CD14-positive monocyte (primary cell): Measurements from ENCODE around the gene XIRP1. TPM values are rescaled to one million over a fixed set of nuclear protein-coding genes. Genes with fewer than 3 reads are reported as not detected.

ENCODE experiments used
- DNase-seq, 3 donors: peaks; one replicate each; pipeline ENCODE4 v3.0.0-alpha.2; 2011 to 2022
- H2AFZ ChIP-seq: 2 replicates; pipeline ENCODE4 v1.6.0; 2012; ENCODE audit warnings: mild to moderate bottlenecking, low read depth, low read length, inconsistent platforms; ENCODE audit not compliant: insufficient read depth, poor library complexity, severe bottlenecking
- H3K27ac ChIP-seq, 2 donors: 1 replicate in 1 of 2; 2 replicates in 1 of 2; pipeline ENCODE4 v1.5.1; 2012 to 2013; ENCODE audit warnings: low read length in 2 of 2, control low read depth in 1 of 2, inconsistent platforms in 1 of 2, low read depth in 1 of 2, mild to moderate bottlenecking in 1 of 2
- H3K27me3 ChIP-seq, 2 donors: one replicate each; pipeline versions ENCODE4 v1.6.0 to v1.6.1; 2011 to 2013; ENCODE audit warnings: low read length in 2 of 2; ENCODE audit not compliant: control insufficient read depth in 2 of 2, insufficient read depth in 2 of 2
- H3K36me3 ChIP-seq, 2 donors: replicated peaks in 1 of 2; 1 replicate in 1 of 2; 2 replicates in 1 of 2; pipeline versions ENCODE4 v1.5.1 to v1.6.1; 2012 to 2013; ENCODE audit warnings: low read length in 2 of 2, control low read depth in 1 of 2, inconsistent platforms in 1 of 2, mild to moderate bottlenecking in 1 of 2; ENCODE audit not compliant: insufficient read depth in 2 of 2, control insufficient read depth in 1 of 2
- H3K4me1 ChIP-seq, 2 donors: 1 replicate in 1 of 2; 2 replicates in 1 of 2; pipeline versions ENCODE4 v1.5.1 to v1.6.1; 2012 to 2013; ENCODE audit warnings: low read length in 2 of 2, control low read depth in 1 of 2, inconsistent platforms in 1 of 2, mild to moderate bottlenecking in 1 of 2, moderate library complexity in 1 of 2; ENCODE audit not compliant: insufficient read depth in 2 of 2, control insufficient read depth in 1 of 2
- H3K4me2 ChIP-seq: replicated peaks from 2 replicates; pipeline ENCODE3; 2012; ENCODE audit warnings: low read length, moderate library complexity, mild to moderate bottlenecking; ENCODE audit not compliant: poor library complexity, severe bottlenecking; ENCODE audit errors: extremely low read depth
- H3K4me3 ChIP-seq, 3 experiments: fragments of 200-600 bp in 1 of 3; sonication (generic) in 1 of 3; replicated peaks in 1 of 3; 1 replicate in 2 of 3; 2 replicates in 1 of 3; pipeline ENCODE4 v1.5.1; 2011 to 2013; ENCODE audit warnings: low read length in 3 of 3, mild to moderate bottlenecking in 3 of 3, control low read depth in 2 of 3, low read depth in 2 of 3, inconsistent platforms in 1 of 3, moderate library complexity in 1 of 3
- H3K79me2 ChIP-seq: 2 replicates; pipeline ENCODE4 v1.6.0; 2012; ENCODE audit warnings: mild to moderate bottlenecking, control low read depth, inconsistent platforms, low read length, moderate library complexity; ENCODE audit not compliant: insufficient read depth
- H3K9ac ChIP-seq: 2 replicates; pipeline ENCODE4 v1.6.0; 2017; ENCODE audit warnings: low read length, mild to moderate bottlenecking; ENCODE audit not compliant: insufficient read depth, poor library complexity, severe bottlenecking
- H3K9me3 ChIP-seq, 2 donors: replicated peaks in 1 of 2; 1 replicate in 1 of 2; 2 replicates in 1 of 2; pipeline versions ENCODE4 v1.5.1 to v1.6.1; 2012 to 2013; ENCODE audit warnings: low read length in 2 of 2, control low read depth in 1 of 2; ENCODE audit not compliant: control insufficient read depth in 1 of 2, insufficient read depth in 1 of 2
- H4K20me1 ChIP-seq: 2 replicates; pipeline ENCODE4 v1.6.0; 2012; ENCODE audit warnings: mild to moderate bottlenecking, low read length, control low read depth, moderate library complexity; ENCODE audit not compliant: insufficient read depth
- H3K27ac Mint-ChIP-seq, 7 donors: one replicate each; pipeline ENCODE4 v1.8.0; 2020; ENCODE audit warnings: mild to moderate bottlenecking in 7 of 7, mixed read lengths in 7 of 7, moderate library complexity in 6 of 7, inconsistent platforms in 2 of 7
- H3K27me3 Mint-ChIP-seq, 3 donors: one replicate each; pipeline ENCODE4 v1.8.0; 2021 to 2022; ENCODE audit warnings: low read depth in 3 of 3, mild to moderate bottlenecking in 3 of 3, mixed read lengths in 3 of 3, moderate library complexity in 3 of 3, inconsistent platforms in 1 of 3
- H3K36me3 Mint-ChIP-seq, 2 donors: one replicate each; pipeline ENCODE4 v1.8.0; 2020; ENCODE audit warnings: mixed read lengths in 2 of 2, inconsistent platforms in 1 of 2, mild to moderate bottlenecking in 1 of 2
- H3K4me1 Mint-ChIP-seq: one replicate; pipeline ENCODE4 v1.8.0; 2020; ENCODE audit warnings: mild to moderate bottlenecking, mixed read lengths
- H3K4me3 Mint-ChIP-seq, 2 donors: one replicate each; pipeline ENCODE4 v1.8.0; 2020; ENCODE audit warnings: mild to moderate bottlenecking in 2 of 2, mixed read lengths in 2 of 2, moderate library complexity in 1 of 2
- H3K9me3 Mint-ChIP-seq, 7 donors: one replicate each; pipeline ENCODE4 v1.8.0; 2020 to 2022; ENCODE audit warnings: mixed read lengths in 7 of 7, mild to moderate bottlenecking in 6 of 7, moderate library complexity in 6 of 7, inconsistent platforms in 2 of 7
- WGBS: methylation state at CpG from one replicate; pipeline ENCODE4 v1.1.5; 2013; ENCODE audit warnings: missing lambda C conversion rate; ENCODE audit not compliant: insufficient coverage; 5-methylcytosine and 5-hydroxymethylcytosine counted together
- intact Hi-C, 2 donors: fragments of 100-400 bp; cut with micrococcal nuclease; formaldehyde crosslinking; loops; one replicate each; pipeline versions ENCODE4 v1.15.0 to v1.15.1; 2023
- polyA plus RNA-seq, 3 donors: library from polyadenylated mRNA; depleted of rRNA in 1 of 3; unstranded in 2 of 3; stranded (reverse) in 1 of 3; fragments of 300-500 nt in 2 of 3; fragments of >200 nt in 1 of 3; fragmentation: Illumina TruSeq in 2 of 3; gene quantifications; 1 replicate in 2 of 3; 2 replicates in 1 of 3; pipeline ENCODE4 v1.2.3, GENCODE V29; 2012 to 2021
- TF ChIP-seq, protein P1 (sequence below): fragments of 200-600 bp; IDR thresholded peaks from one replicate; pipeline ENCODE4 v1.8.0; 2022; ENCODE audit warnings: antibody characterized with exemption, mild to moderate bottlenecking

XIRP1 gene
- polyA plus RNA-seq, 3 donors, result not detected

DNA sequence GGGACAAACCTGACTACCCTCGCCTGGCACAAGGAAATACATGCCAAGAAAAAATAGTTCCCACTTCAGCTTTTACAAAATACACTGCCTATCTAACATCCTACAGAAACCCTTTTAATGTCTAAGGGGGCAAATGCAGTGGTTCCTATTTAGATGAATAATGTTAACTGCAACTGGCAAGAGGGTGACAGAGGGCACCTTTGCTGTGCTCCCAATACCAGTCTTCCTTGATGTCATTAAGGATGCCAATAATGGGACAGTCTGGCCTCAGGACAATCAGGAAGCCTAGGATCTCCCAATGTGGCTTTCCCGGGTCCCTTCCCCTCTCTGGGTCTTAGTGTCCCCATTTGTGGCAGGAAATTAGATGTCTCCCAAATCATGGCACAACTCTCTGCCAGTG lies 53.0 kb downstream of the XIRP1 start:
- Mint-ChIP-seq H3K27me3 (no peaks in the 10 kb centered on the region), H3K36me3 (peaks cover 41 to 64% of the 10 kb centered on the region in 2 donors), H3K4me3 (no peak overlapping the region), H3K9me3 (peaks cover 0 to 3% (median 0%) of the 10 kb centered on the region in 7 donors), H3K27ac (peak overlapping the region in 1 of 7 donors; percentile 50), H3K4me1 (peaks cover 40% of the 10 kb centered on the region)
- intact Hi-C loops, result no loop called here
- Histone ChIP-seq H3K4me1 (peaks cover 30 to 40% of the 10 kb centered on the region in 2 donors), H3K79me2 (no peaks in the 10 kb centered on the region), H3K9me3 (no peaks in the 10 kb centered on the region), H2AFZ (no peak overlapping the region), H4K20me1 (peaks cover 70% of the 10 kb centered on the region), H3K27ac (no peak overlapping the region), H3K4me3 (no peak overlapping the region), H3K9ac (no peak overlapping the region), H3K27me3 (no peaks in the 10 kb centered on the region), H3K36me3 (peaks cover 25 to 40% of the 10 kb centered on the region in 2 donors), H3K4me2 (no peak overlapping the region)
- no CpG with 5 or more reads among the region's 2 CpGs for WGBS
- DNase-seq, result no peak
- TF ChIP-seq, protein P1, sequence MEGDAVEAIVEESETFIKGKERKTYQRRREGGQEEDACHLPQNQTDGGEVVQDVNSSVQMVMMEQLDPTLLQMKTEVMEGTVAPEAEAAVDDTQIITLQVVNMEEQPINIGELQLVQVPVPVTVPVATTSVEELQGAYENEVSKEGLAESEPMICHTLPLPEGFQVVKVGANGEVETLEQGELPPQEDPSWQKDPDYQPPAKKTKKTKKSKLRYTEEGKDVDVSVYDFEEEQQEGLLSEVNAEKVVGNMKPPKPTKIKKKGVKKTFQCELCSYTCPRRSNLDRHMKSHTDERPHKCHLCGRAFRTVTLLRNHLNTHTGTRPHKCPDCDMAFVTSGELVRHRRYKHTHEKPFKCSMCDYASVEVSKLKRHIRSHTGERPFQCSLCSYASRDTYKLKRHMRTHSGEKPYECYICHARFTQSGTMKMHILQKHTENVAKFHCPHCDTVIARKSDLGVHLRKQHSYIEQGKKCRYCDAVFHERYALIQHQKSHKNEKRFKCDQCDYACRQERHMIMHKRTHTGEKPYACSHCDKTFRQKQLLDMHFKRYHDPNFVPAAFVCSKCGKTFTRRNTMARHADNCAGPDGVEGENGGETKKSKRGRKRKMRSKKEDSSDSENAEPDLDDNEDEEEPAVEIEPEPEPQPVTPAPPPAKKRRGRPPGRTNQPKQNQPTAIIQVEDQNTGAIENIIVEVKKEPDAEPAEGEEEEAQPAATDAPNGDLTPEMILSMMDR, result no peak

DNA sequence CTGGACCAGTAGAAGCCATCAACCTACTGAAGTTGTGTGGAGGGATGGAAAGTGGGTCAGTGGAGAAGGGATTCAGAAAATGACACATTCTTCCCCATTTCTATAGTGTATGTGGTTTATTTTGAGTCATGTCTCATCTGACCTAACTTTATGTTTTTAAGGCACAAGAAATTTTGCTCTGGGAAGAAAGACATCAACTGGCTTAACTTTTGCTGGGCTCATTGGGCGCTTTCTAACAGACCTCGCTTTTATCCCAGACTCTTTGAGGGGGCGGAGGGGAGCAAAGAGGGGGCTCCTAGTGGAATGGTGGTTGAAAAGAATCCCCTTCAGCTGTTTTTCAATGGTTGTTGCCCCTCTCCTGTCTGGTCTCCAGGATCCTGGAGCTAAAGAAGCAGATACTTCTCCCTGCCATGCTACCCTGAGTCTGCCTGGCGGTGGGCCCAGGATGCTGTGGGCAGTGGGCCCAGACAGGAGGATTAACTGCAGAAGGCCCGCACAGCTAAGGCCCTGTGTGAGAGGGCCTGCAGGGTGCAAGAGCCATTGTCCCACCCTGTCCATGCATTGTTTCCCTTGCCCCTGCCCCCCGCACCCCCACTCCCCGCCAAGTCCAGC lies 53.5 kb downstream of the XIRP1 start:
- Histone ChIP-seq H3K27ac (no peak overlapping the region), H3K36me3 (peaks cover 20 to 35% of the 10 kb centered on the region in 2 donors), H3K27me3 (no peaks in the 10 kb centered on the region), H3K4me2 (no peak overlapping the region), H4K20me1 (peaks cover 64% of the 10 kb centered on the region), H3K9ac (no peak overlapping the region), H3K79me2 (no peaks in the 10 kb centered on the region), H3K4me3 (no peak overlapping the region), H3K9me3 (no peaks in the 10 kb centered on the region), H2AFZ (no peak overlapping the region), H3K4me1 (peaks cover 30 to 40% of the 10 kb centered on the region in 2 donors)
- intact Hi-C loops, result no loop called here
- TF ChIP-seq, protein P1, result no peak
- Mint-ChIP-seq H3K27ac (peak overlapping the region in 4 of 7 donors; percentile 46 to 85 (median 80)), H3K4me1 (peaks cover 40% of the 10 kb centered on the region), H3K9me3 (peaks cover 0 to 3% (median 0%) of the 10 kb centered on the region in 7 donors), H3K4me3 (no peak overlapping the region), H3K36me3 (peaks cover 36 to 59% of the 10 kb centered on the region in 2 donors), H3K27me3 (peaks cover 0 to under 1% (median 0%) of the 10 kb centered on the region in 3 donors)
- DNase-seq, result peak in 2 of 3 donors; percentile 36 to 57
- WGBS, result 94% methylated on average over 4 of the region's 7 CpGs
